ENCODE data around the gene DLGAP3. TPM values are rescaled to one million over a fixed set of nuclear protein-coding genes. Genes with fewer than 3 reads are reported as not detected.

The DLGAP3 gene
- polyA plus RNA-seq, 1 donor from 2014 or later = 2.9 TPM

DNA sequence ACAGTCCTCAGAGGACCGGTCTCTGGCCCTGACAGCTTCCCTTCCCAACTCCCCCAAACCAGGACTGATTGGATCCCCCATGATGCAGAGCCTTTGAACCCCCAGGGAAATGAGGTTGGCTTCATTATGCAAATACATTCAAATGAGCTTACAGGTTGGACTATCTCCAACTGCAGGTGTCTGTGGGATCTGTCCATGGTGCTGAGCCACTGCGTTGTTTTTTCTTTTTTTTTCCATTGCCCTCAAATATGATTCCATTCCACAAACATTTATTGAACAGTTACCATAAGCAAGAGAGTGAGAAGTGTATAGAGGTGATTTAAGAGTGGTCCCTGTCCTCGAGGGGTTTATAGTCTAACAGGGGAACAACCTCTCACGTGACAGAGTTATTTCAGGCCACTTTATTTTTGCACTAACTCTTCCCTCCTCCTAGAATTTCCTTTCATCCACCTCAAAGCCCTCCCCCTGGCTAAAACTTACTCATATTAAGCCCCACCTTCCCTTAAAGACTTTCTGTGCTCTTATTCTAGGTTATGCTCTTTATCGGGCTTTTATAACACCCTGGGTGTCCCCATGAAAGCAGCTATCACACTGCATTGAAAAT is 21.9 kb downstream of the DLGAP3 start:
- TF ChIP-seq TAF1 (IDR thresholded peaks at IDR 0.05; ENCODE audit: low read depth) (no peak), MXI1 (conservative IDR thresholded peaks at IDR 0.05; ENCODE audit: poor library complexity, severe bottlenecking) (no peak), EZH2 (IDR thresholded peaks at IDR 0.05; ENCODE audit: borderline replicate concordance, insufficient read depth, low read length, poor library complexity, severe bottlenecking) (no peak), SMC3 (conservative IDR thresholded peaks at IDR 0.05; ENCODE audit: poor library complexity) (no peak), EP300 (conservative IDR thresholded peaks at IDR 0.05; ENCODE audit: poor library complexity, severe bottlenecking) (no peak), POLR2AphosphoS5 (IDR thresholded peaks at IDR 0.05) (no peak), RAD21 (conservative IDR thresholded peaks at IDR 0.05) (no peak)
- TF ChIP-seq, protein P1, sequence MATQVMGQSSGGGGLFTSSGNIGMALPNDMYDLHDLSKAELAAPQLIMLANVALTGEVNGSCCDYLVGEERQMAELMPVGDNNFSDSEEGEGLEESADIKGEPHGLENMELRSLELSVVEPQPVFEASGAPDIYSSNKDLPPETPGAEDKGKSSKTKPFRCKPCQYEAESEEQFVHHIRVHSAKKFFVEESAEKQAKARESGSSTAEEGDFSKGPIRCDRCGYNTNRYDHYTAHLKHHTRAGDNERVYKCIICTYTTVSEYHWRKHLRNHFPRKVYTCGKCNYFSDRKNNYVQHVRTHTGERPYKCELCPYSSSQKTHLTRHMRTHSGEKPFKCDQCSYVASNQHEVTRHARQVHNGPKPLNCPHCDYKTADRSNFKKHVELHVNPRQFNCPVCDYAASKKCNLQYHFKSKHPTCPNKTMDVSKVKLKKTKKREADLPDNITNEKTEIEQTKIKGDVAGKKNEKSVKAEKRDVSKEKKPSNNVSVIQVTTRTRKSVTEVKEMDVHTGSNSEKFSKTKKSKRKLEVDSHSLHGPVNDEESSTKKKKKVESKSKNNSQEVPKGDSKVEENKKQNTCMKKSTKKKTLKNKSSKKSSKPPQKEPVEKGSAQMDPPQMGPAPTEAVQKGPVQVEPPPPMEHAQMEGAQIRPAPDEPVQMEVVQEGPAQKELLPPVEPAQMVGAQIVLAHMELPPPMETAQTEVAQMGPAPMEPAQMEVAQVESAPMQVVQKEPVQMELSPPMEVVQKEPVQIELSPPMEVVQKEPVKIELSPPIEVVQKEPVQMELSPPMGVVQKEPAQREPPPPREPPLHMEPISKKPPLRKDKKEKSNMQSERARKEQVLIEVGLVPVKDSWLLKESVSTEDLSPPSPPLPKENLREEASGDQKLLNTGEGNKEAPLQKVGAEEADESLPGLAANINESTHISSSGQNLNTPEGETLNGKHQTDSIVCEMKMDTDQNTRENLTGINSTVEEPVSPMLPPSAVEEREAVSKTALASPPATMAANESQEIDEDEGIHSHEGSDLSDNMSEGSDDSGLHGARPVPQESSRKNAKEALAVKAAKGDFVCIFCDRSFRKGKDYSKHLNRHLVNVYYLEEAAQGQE (IDR thresholded peaks at IDR 0.05; ENCODE audit: borderline replicate concordance) = no peak
- TF ChIP-seq, protein P2, sequence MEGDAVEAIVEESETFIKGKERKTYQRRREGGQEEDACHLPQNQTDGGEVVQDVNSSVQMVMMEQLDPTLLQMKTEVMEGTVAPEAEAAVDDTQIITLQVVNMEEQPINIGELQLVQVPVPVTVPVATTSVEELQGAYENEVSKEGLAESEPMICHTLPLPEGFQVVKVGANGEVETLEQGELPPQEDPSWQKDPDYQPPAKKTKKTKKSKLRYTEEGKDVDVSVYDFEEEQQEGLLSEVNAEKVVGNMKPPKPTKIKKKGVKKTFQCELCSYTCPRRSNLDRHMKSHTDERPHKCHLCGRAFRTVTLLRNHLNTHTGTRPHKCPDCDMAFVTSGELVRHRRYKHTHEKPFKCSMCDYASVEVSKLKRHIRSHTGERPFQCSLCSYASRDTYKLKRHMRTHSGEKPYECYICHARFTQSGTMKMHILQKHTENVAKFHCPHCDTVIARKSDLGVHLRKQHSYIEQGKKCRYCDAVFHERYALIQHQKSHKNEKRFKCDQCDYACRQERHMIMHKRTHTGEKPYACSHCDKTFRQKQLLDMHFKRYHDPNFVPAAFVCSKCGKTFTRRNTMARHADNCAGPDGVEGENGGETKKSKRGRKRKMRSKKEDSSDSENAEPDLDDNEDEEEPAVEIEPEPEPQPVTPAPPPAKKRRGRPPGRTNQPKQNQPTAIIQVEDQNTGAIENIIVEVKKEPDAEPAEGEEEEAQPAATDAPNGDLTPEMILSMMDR (IDR thresholded peaks at IDR 0.05; ENCODE audit: poor library complexity, severe bottlenecking) = no peak

DNA sequence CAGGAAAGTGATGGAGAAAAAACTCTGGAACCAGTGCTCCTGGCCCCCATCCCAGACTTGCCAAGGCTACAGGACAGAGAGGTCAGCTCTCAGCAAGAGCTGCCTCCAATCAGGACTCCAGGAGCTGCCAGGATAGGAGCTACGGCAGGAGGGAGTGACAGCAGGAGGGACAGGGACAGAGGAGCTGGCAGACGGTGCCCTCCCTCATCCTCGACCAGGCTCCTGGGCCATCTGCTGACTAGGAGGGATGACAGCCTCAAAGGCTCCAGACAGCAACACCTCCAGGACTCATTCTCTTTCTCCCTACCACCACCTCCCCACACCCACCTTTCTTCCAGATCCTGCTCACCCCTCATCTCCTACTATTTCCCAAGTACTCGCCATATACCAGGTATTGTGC is 22.7 kb downstream of the DLGAP3 start:
- Histone ChIP-seq H3K27ac (ENCODE audit: low read length) (no peak overlapping the region), H2AFZ (ENCODE audit: low read depth, low read length) (no peak overlapping the region), H3K4me3 (ENCODE audit: low read length) (no peak overlapping the region), H3K9ac (ENCODE audit: low read length) (no peak overlapping the region), H3K27me3 (ENCODE audit: insufficient read depth, low read depth, low read length) (no peaks in the 10 kb centered on the region), H3K9me3 (ENCODE audit: low read length) (no peaks in the 10 kb centered on the region), H4K20me1 (ENCODE audit: insufficient read depth) (no peaks in the 10 kb centered on the region), H3K36me3 (ENCODE audit: insufficient read depth, low read length) (no peaks in the 10 kb centered on the region), H3K79me2 (replicated peaks; ENCODE audit: insufficient read depth, low read length) (no peaks in the 10 kb centered on the region), H3K9me2 (ENCODE audit: insufficient read depth, low read length) (no peaks in the 10 kb centered on the region), H3F3A (ENCODE audit: insufficient read depth, low read length, poor library complexity, severe bottlenecking) (no peaks in the 10 kb centered on the region), H3K4me2 (ENCODE audit: low read length) (no peak overlapping the region)
- TF ChIP-seq, protein P1 (IDR thresholded peaks at IDR 0.05; ENCODE audit: borderline replicate concordance) = no peak
- TF ChIP-seq RAD21 (conservative IDR thresholded peaks at IDR 0.05) (no peak), MXI1 (conservative IDR thresholded peaks at IDR 0.05; ENCODE audit: poor library complexity, severe bottlenecking) (no peak), TAF1 (IDR thresholded peaks at IDR 0.05; ENCODE audit: low read depth) (no peak), EP300 (conservative IDR thresholded peaks at IDR 0.05; ENCODE audit: poor library complexity, severe bottlenecking) (no peak), EZH2 (IDR thresholded peaks at IDR 0.05; ENCODE audit: borderline replicate concordance, insufficient read depth, low read length, poor library complexity, severe bottlenecking) (no peak), SMC3 (conservative IDR thresholded peaks at IDR 0.05; ENCODE audit: poor library complexity) (no peak), POLR2AphosphoS5 (IDR thresholded peaks at IDR 0.05) (no peak)
- TF ChIP-seq, protein P2 (IDR thresholded peaks at IDR 0.05; ENCODE audit: poor library complexity, severe bottlenecking) = no peak

More for the DNA sequence above, 21.9 kb downstream of the DLGAP3 start:
- H3K9me2 ChIP-seq (ENCODE audit: insufficient read depth, low read length) = no peaks in the 10 kb centered on the region
- H4K20me1 ChIP-seq (ENCODE audit: insufficient read depth) = no peaks in the 10 kb centered on the region
- no peaks in the 10 kb centered on the region for H3K36me3 ChIP-seq (ENCODE audit: insufficient read depth, low read length)
- H3K79me2 ChIP-seq (replicated peaks; ENCODE audit: insufficient read depth, low read length) = no peaks in the 10 kb centered on the region
- no peaks in the 10 kb centered on the region for H3K27me3 ChIP-seq (ENCODE audit: insufficient read depth, low read depth, low read length)
- H3K9me3 ChIP-seq (ENCODE audit: low read length) = no peaks in the 10 kb centered on the region
- no peak overlapping the region for H3K4me2 ChIP-seq (ENCODE audit: low read length)
- H2AFZ ChIP-seq (ENCODE audit: low read depth, low read length) = no peak overlapping the region
- H3K27ac ChIP-seq (ENCODE audit: low read length) = no peak overlapping the region
- no peaks in the 10 kb centered on the region for H3F3A ChIP-seq (ENCODE audit: insufficient read depth, low read length, poor library complexity, severe bottlenecking)
- no peak overlapping the region for H3K4me3 ChIP-seq (ENCODE audit: low read length)
- no peak overlapping the region for H3K9ac ChIP-seq (ENCODE audit: low read length)
